D341Med (cell line): ENCODE results near the gene NIT1.
A peak's percentile ranks its signal among the peaks of the same experiment; 100 is the strongest.

Source experiments
- DNase-seq: peaks from one replicate; pipeline ENCODE4 v3.0.0; 2012; ENCODE audit warnings: low spot score

The NIT1 gene, protein sequence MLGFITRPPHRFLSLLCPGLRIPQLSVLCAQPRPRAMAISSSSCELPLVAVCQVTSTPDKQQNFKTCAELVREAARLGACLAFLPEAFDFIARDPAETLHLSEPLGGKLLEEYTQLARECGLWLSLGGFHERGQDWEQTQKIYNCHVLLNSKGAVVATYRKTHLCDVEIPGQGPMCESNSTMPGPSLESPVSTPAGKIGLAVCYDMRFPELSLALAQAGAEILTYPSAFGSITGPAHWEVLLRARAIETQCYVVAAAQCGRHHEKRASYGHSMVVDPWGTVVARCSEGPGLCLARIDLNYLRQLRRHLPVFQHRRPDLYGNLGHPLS

DNA sequence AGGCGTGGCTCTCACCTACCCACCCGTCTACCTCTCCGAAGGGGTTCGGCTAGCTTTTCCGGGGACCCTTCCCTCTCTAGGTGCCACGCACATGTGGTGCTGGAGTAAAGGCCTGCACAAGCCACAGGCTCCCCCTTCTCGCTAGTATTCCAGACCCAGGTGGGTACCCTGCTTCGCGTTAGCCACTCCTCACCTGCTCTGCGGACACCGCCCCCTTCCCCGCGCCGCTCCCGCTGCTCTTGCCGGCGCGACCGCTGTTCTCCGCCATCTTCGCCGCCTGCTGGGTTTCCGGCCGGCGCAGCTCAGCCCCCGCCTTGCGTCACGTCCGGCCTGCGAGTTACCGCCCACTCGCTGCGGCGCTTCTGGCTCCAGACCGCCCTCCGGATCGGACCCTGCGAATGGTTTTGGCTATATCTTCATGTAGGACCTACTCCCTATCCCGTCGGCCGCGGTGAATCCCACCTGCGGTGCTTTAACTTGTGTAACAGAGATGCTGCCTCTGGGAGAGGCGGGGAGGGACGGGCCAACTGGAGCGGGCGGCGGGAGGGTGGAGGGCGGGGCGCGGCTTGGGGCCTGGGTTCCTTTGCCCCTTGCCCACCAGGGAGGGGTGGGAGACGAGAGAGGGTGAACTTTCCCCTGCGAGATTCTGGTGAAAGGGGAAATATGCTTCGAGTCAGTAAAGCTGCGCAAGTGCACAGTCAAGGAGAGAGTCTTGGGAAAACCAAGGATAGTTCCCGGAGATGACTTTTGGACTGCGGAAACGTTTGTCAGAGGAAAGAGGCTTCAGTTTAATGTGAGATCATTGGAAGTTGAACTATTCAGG, at the start of gene NIT1, which contains the start of gene PFDN2:
NIT1 (plus strand) TSS at position 347 of the 823 bp plus-strand sequence; CDS start at position 419, 72 bp downstream.
PFDN2 (minus strand) TSS at position 279 of the 823 bp plus-strand sequence; CDS start at position 268, 11 bp downstream.
- DNase-seq = peak; percentile 97

DNA sequence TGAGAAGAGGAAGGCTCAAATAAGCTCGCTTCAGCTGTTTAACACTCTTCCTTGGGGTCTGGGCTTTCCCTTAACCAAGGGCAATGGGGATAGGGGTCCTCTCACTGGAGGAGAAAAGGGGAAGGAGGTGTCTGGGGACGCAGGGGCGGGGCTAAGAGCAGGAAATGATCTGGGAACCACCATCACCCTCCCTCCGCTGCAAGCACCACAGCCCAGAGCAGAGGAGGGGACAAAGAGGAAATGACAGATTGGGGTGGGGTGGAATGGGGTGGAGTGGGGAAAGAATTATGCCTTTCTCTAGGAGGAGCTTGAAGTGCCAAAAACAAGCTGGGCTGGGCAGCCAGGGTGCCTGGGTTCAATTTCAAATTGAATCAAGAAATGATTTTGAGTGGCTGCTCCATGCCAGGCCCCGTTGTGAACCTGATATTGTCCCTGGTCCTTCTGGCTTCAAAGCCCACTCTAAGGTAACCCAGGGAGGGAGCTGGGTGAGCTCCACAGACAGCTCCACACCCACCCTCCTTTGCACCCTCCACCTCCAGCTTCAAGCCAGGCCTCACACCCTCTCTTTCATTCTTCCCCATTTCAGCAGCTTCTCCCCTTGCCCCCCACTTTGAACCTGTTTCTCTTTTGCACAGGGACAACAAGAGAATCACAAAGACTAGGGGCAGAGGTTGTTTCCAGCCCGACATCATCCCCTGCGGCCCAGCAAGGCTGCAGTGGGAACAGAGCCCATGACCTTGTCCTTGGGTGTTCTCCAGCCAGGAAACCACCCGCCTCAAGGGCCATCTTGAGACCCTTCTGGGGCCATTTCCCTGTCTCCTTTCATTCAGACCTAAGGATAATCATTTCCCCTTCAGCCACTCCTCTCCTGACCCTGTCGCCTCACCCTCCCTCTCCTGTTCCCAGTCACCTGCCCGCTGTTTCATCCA, 49.3 kb upstream of the NIT1 start:
- DNase-seq = no peak

DNA sequence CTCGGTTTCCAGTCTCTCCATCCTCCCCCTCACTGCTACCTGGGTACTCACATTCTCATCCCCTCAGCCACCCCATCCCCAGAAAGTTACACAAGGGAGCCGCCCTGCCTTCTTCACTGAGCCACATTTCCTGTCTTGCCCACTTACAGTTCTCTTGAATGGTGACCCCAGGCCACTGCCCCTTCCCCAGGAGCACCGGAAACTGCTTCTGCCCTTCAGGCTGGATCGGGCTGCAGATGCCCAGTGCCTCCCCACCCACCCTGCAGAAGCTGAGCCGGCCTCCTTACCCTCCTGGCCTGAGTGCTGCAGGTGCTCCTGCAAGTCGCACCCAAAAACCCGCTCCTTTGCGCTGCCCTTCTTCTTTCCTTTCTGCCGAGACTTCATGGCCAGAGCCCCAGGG, 48.7 kb upstream of the NIT1 start:
- no peak for DNase-seq

DNA sequence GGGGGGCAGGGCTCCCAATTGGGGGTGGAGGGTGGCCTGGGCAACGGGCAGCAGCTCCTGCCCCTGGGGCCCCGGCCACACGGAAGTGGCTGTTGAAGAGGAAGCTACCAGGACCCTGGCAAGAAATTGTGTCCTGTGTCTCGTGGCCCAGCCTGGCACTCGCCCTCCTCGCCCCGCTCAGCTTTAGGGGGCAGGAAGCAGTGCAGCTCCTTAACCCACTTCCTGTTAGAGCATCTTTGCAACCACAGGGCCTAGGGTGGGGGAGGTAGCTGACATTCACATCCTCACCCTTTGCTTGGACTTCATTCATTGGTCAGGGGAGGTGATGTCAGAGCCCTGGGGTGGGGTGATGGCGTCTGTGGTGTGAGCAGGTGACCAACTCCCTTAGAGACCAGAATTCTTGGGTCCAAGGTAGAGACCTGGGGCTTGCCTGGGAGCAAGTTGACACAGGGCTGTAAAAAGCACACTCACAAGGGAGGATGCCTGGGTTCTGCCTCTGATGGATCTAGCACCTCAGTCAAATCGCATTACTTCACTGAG, 48.1 kb upstream of the NIT1 start, which contains the start of gene ARHGAP30:
ARHGAP30 (minus strand) TSS at position 161 of the 540 bp plus-strand sequence. CDS start 267 bp downstream, outside the sequence.
- DNase-seq = no peak

DNA sequence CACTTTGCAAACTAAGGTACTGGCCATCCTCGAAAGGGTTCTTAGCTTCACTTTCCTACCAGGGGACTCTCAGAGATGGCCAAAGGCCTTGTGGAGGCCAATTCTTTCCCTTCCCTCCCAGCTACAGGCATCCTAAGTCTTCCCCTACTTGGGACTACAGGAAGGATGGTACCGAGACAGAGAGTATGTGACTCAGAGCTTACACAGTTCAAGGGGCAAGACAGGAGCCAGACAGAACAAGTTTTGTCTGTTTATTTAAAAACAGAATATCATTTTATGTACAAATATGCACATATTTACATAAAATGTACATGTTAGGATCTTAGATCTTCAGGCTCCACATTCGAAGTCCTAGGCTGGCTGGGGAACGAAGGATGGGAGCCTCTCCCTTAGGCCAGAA, 47.1 kb upstream of the NIT1 start:
- no peak for DNase-seq

DNA sequence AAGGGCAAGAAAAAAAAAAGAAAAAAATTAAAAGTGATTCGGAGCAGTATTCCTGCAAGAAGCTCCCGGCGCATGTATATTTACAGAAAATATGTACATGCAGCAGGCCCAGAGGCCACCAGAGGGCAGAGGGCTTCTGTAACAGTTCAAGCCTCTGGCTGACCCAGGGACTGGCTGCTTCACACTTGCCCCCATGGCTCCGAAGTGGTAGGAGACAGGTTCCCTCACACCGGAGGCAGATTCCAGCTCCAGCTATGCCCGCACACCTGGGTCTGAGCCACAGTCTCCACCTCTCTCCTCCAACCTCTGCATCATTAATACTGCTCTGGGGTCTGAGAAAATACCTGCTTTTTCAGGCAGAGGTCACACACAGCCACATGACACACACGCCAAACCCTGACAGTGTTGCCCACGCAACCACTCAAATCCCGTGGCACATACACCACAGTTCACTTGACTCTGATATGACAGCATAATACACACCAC, 46.0 kb upstream of the NIT1 start:
- peak; percentile 77 for DNase-seq

DNA sequence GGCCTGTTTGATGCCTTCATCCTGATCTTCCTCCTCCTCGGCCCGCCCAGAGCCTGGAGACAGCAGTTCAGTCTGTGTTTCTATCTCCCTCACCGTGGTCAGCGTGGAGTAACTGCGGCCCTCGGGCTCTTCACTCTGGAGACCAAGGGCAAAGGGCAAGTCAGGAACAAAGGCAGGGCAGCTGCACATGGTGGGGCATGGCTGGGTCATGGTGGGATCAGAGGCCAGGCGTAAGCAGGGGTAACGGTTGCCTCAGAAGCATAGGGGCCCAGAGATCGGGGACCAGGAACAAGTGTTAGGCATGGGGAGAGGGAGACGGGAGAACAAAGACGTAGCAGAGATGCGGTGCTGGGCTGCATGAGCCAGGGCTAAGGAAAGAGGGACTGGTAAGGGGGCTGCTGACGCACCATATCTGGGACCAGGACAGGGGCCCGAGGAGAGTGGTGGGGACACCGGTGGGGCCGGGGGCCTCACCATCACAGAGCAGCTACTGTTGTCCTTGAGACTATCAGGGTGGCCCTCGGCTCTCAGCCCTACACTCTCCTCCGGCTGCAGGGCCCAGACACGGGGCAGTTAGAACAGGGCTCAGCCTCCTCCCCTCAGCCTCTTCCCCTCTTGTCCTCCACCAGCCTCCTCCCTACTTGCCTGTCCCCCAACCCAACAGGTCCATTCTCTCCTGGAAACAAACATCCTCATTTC, 45.0 kb upstream of the NIT1 start:
- DNase-seq = no peak

DNA sequence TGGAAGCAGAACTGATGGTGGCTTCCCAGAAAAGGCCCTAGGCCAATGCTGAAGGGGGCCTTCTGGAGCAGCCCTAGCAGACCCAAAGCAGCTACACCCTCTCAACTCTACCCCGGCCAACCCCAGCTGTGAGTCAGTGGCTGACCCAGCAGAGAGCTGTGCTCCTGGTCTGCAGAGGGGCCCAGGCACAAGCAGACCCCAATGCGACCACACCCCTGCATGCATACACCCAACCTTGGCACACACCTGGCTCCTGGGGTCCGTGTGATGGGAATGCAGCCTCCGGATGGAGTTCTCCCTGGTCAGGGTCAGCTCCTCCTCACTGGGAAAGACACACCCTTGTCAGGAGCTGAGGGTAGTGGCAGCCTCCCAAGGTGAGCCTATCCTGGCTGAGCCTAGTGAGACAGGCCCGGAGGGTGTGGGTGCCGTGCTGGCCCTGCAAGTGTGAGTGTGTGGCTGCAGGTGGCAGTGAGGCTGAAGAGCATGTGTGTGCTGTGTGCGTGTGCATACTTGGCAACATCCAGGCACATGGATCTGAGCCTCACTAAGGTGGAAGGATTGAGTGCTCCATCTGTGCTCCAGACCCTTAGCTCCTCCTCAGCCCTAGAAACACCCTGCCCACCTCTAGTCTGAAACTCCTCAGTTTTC, 44.3 kb upstream of the NIT1 start:
- no peak for DNase-seq

DNA sequence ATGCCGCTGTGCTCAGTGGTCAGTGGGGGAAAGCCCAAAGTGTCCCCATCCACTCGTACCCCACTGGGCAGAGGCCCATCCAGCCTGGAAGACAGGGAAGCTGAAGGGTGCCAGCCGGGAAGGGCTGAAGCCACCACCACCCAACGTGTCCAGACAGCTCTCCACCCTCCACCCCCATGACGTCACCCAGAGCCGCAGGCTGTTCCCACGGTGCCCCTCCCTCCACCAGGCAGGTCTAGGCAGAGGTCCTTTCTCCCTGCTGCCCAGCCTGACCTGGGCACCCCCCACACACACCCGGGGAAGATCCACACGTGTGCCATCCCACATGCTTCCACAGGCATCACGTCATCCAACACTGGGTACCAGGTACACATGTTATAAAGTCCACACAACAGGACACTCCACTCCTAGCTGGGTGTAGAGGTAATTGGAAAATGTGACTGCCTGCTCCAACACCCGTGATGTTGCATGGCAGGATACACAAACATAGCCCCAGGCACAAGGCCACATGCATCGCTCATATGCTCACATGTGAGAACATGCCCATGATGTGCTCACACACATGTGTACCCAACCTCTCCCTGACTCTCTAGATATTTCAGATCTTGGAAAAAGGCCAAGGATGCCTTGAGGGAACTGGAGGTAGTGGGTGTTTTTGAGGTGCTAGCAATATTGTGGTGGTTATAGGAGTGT, 43.1 kb upstream of the NIT1 start:
- DNase-seq = no peak

DNA sequence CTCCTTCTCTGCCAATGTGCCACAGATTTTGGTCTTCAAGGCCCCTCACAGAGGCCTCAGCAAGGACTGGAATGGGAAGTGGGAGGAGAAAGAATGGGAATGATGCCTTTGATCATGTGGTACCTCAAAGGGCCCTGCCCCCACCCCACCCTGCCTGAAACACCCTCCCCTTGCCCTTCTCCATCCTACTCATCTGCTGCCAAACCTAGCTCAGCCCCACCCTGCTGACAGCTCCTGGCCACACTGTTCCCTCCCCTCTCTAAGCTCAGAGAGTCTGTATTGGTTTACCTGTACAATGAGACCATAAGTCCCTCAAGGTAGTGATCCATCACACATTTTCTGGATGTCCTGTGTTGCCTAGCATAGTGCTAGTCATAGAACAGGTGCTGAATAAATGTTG, 41.5 kb upstream of the NIT1 start:
- no peak for DNase-seq

DNA sequence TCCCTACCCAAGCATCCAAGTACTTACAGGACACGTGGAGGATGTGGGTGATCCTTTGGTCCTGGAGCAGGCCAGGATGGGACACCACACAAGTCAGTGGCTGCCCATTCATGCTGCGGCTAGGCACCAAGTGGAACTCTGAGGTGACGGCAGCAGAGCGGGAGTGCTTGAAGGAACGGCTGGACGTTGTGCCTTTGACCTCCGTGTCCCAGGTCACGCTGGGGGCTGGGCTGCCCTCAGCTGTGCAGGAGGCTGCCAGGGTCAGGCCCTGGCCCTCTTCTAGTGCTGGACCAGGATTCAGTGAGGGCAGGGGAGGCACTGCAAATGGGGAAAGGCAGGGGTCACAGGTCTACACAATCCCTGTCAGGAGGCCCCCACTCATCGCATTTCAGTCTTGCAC, 40.5 kb upstream of the NIT1 start:
- DNase-seq = no peak

DNA sequence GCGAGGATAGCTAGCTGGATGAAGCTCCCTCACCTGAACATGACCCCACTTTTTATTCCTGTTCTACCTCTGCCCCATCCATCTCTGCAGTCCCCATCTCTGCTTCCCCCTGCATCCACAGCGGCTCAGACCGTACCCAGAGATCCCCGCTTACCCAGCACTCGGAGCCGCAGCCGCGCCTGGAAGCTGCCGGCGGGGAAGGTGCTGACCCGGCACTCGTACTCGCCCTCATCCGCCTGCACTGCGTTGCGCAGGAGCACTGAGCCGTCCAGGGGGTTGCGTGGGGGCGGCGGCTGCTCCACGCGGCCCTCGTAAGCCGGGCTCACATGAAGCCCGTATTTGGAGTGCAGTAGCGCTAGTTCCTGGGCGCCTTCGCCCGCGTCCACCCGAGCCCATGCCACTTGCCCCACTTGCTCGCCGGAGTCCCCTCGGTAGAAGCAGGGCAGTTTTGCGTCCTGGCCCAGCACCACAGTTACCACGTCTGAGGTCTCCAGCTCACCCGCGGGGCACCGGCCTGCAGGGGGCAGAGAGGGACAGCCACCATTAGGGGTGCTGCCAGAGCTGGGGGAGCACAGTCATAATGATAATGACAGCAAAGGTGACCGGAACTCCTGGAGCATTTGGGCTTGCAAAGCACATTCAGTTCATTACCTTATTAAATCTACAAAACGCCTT, 38.3 kb upstream of the NIT1 start:
- no peak for DNase-seq

DNA sequence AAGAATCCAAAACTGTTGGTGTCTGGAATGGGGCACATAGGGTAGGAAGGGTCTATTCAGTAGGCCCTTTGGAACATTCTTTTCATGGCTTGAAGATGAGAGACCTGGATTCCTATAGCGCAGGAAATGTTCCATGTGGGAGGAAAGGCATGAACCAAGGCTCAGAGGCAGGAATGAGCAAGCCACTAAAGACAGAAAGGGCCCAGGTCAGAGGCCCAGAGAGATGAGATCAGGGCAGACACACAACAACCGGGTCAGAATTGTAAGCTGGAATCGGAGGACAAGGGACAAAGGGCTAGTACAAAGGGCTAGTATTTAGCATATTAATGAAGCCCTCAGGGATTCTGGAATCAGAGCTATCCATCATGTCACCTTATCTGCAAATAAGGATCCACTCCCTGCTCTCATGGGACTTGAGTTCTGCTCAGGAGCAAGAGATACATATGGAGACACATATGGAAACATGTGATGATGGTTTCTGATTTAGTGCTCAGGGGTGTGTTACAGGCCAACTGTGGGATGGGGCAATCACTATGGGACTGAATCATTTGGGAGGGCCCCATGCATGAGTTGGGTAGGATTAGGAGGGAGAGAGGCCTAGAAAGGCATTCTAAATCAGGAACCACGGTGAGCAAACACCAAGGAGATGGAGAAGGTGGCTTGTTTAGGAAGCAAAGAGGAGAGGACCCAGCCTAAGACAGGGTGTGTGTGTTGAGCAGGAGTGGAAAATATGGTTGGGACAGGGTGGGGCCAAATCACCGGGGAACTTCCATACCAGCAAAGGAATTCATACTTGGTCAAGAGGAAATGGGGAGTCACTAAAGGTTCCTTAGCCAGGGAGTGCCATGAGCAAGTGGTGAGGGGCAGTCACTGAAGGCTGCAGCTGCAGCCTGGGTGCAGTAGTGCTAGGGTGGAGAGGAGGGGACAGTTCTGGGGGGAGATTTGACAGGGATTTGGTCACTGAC, 37.2 kb upstream of the NIT1 start:
- DNase-seq = no peak

DNA sequence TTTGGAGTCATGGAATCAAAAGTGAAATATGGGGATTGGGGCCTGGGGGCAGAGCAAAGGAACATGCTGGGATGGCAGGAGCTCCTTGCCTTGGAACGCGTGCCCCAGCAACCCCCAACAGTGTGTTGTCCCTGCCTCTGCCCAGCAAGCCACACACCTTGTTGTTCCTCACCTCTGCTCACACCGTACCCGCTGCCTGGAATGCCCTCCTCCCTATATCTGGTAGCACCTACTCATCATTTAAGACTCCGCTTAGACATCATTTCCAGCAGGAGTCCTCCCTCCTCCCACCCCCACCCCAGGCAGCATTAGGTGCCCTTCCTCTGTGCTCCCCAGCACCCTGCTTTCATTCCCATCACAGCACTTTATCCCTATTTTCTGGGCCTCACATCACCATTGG, 36.4 kb upstream of the NIT1 start:
- no peak for DNase-seq

DNA sequence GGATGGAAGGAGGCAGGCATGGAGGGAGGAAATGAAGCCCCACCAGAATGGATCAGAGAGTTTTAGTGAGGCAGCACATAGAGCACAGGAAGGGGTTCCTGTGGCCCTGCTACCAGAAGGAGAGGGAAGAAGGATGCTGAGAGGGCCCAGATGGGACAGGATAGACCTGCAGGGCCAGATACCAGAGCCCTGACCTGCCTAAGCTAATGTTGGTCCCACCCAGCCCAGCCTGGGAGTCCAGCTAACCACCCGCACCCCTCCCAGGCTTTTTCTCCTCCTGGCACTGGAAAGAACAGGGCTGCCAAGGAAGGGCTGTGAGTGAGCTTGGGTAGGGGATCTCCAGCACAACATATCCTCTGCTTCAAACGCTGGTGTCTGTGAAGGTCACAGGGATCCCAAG, 35.4 kb upstream of the NIT1 start:
- DNase-seq = no peak

DNA sequence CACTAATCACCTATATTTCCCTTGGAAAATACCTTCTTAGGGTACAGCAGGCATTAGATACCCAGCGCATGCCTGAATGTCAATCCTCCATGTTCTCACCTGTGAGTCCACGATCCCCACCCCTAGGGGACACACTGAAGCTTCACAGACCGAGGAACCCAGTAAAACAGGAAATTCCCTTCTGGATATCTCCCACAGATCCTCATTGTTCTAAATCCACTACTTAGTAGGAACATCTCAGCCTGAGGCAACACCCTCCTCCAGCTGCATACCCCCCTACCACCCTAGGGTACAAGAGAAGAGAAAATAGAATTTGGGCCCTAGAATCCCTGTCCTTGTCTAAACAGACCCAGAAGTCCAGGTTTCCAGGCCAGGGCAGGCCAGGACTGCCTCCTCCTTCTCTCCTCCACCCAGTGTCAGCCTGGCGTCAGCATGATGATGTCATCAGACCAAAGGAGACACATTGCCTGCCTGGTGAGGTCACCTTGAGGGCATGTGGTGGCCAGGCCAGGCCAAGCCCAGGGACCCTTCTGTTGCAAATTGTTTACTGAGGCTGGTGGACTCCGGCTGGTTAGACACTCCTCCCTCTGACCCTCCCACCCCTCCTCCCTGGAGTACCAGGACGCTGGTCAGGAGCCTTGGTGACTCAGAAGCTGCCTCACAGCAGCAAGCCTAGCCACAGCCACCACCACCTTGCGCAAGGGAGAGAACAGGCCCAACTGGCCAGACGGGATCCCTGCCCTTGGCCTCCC, 34.7 kb upstream of the NIT1 start:
- DNase-seq = no peak
